Right lobe of liver (tissue), 6 donors: ENCODE data around the gene SMC5. TPM values are rescaled to one million over a fixed set of nuclear protein-coding genes. Genes with fewer than 3 reads are reported as not detected.

Source experiments
- ATAC-seq, 4 donors: fragments of 200-7000 bp; cut with Tn5 transposase; one replicate each; pipeline ENCODE4 v1.9.1; 2020; ENCODE audit warnings: mild to moderate bottlenecking in 4 of 4, moderate library complexity in 4 of 4
- DNase-seq, 3 donors: peaks; one replicate each; pipeline ENCODE4 v3.0.0-alpha.2; 2020
- H3K27ac ChIP-seq, 3 donors: fragments of 200-600 bp; one replicate each; pipeline ENCODE4 v1.8.0; 2022
- H3K27me3 ChIP-seq, 2 donors: fragments of 200-600 bp; one replicate each; pipeline ENCODE4 v1.8.0; 2022
- H3K36me3 ChIP-seq, 4 donors: fragments of 200-600 bp; sonication (generic) in 1 of 4; one replicate each; pipeline versions ENCODE4 v1.5.1 to v1.8.0; 2017 to 2022; ENCODE audit warnings: control low read depth in 1 of 4
- H3K4me1 ChIP-seq, 4 donors: fragments of 200-600 bp; sonication (generic) in 1 of 4; one replicate each; pipeline versions ENCODE4 v1.5.1 to v1.8.0; 2017 to 2022; ENCODE audit warnings: control low read depth in 1 of 4
- H3K4me3 ChIP-seq, 3 donors: fragments of 200-600 bp; one replicate each; pipeline ENCODE4 v1.8.0; 2022
- H3K9me3 ChIP-seq, 4 donors: fragments of 200-600 bp; sonication (generic) in 1 of 4; one replicate each; pipeline versions ENCODE4 v1.5.1 to v1.8.0; 2017 to 2022; ENCODE audit warnings: control low read depth in 1 of 4
- CTCF ChIP-seq, 4 donors: fragments of 200-600 bp in 3 of 4; fragments of 450-650 bp in 1 of 4; IDR thresholded peaks; one replicate each; pipeline versions ENCODE4 v1.5.1 to v1.8.0; 2016 to 2022; ENCODE audit warnings: antibody characterized with exemption in 4 of 4, mild to moderate bottlenecking in 2 of 4
- POLR2A ChIP-seq: fragments of 450-650 bp; IDR thresholded peaks from one replicate; pipeline ENCODE4 v1.6.1; 2017; ENCODE audit warnings: antibody characterized with exemption, mild to moderate bottlenecking
- WGBS: methylation state at CpG from one replicate; pipeline ENCODE4 v1.1.6; 2018; ENCODE audit warnings: low coverage, low lambda C conversion rate; ENCODE audit not compliant: insufficient coverage; ENCODE audit errors: missing lambda C conversion rate; 5-methylcytosine and 5-hydroxymethylcytosine counted together
- intact Hi-C, 2 donors: fragments of 100-400 bp; cut with DNase I; formaldehyde crosslinking; loops; one replicate each; pipeline versions ENCODE4 v1.11.2 to v1.14.1; 2022
- long read RNA-seq: library from polyadenylated mRNA; unstranded; transcript quantifications from one replicate; pipeline ENCODE4 v2.0.0, GENCODE V29; 2019
- total RNA-seq, 6 experiments: library from RNA; depleted of rRNA in 2 of 6; stranded (reverse); fragments of >200 nt in 2 of 6; fragmentation: NEBNext Ultra II Directional in 3 of 6; extraction: Animal tissue kit (Norgen Biotek cat#: 25700) in 3 of 6; gene quantifications; one replicate each; pipeline versions ENCODE4 v1.1.0 to v1.2.4, GENCODE V29; 2016 to 2023
- donor health status: DM: no; HTN: yes; CAD: no.
- donor health status: DM: no; HTN: no; CAD: no.
- donor health status: DM: no; HTN: no; CAD: no.
- donor health status: DM: no; HTN: yes; CAD: no.
- donor health status: DM: no; HTN: yes; CAD: no.

SMC5 gene
- total RNA-seq = 10 to 100 TPM; 10.6 to 13.9 (median 13.0) TPM
- long read RNA-seq, partial matches to known transcripts = 10 of 12 reads
- long read RNA-seq, other reads (novel, unspliced or antisense) = 2 of 12 reads

DNA sequence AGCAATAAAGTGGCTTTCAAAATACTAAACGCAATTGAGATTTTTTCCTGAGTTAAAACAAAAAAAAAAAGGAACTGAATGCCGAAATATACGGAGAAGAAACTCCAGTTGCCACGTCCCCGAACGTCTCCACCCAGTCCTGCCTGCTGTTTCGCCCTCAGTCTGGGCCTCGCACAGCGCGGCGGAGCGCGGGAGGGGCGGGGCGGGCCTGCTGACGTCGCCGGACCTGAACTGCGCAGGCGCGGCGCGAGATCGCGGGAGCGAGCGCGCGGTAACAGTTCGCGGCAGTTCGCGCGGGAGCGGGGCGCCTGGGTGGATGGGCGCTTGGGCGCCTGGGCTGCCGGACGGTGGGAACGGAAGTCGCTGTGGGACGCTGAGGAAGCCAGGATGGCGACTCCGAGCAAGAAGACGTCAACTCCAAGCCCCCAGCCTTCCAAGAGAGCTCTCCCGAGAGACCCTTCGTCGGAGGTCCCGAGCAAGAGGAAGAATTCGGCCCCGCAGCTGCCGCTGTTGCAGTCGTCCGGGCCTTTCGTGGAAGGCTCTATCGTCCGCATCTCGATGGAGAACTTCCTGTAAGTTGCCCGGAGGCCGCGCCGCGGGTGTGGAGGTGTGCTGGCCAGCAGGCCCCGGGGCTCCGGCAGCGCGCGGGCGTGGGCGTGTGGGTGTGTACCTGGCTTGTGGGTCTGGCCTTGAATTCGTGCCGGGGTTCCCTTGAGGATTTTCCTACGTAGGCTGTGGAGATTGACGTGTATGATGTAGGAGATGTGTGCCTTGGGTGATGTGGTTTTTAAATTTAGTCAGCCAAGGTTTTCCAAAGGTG is at the start of gene SMC5:
Gene SMC5 (plus strand): TSS at position 287 of the 820 bp plus-strand sequence. CDS start 101 bp downstream, at position 388.
- Histone ChIP-seq H3K36me3 (peaks cover 0 to 3% (median 0%) of the 10 kb centered on the region in 4 donors), H3K4me3 (peak within 1 kb of the TSS; percentile 70 to 93 (median 79)), H3K27ac (peak within 1 kb of the TSS; percentile 85 to 97 (median 97)), H3K4me1 (peaks cover 0 to 37% (median 9%) of the 10 kb centered on the region in 4 donors), H3K27me3 (no peaks in the 10 kb centered on the region), H3K9me3 (no peaks in the 10 kb centered on the region)
- ATAC-seq = peak; percentile 89 to 96 (median 90)
- TF ChIP-seq CTCF (IDR thresholded peaks at IDR 0.05) (no peak), POLR2A (peak; percentile 95)
- DNase-seq = peak; percentile 91 to 94 (median 92)
- WGBS = 0% methylated on average over 30 of the region's 75 CpGs
- intact Hi-C loops = no loop called here

DNA sequence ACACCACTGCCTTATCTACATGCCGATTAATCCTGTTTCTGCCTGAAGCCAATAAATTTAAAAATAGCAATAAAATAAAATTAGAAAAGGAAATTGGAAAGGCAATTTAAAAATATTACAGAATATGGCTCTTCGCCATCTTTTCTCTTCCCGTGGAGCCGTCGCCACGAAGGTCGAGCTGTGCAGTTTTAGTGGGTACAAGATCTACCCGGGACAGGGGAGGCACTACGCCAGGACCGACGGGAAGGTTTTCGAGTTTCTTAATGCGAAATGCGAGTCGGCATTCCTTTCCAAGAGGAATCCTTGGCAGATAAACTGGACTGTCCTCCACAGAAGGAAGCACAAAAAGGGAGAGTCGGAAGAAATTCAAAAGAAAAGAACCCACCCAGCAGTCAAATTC is 41.7 kb upstream of the SMC5 start:
- no peak for DNase-seq
- Histone ChIP-seq H3K27ac (no peak overlapping the region), H3K27me3 (no peaks in the 10 kb centered on the region), H3K36me3 (no peaks in the 10 kb centered on the region), H3K4me1 (no peaks in the 10 kb centered on the region), H3K9me3 (no peaks in the 10 kb centered on the region), H3K4me3 (no peak overlapping the region)
- no peak for ATAC-seq
- intact Hi-C loops = no loop called here
- 86% methylated on average over 11 of the region's 16 CpGs for WGBS
- no peak for TF ChIP-seq POLR2A
- no peak for TF ChIP-seq CTCF (IDR thresholded peaks at IDR 0.05)

DNA sequence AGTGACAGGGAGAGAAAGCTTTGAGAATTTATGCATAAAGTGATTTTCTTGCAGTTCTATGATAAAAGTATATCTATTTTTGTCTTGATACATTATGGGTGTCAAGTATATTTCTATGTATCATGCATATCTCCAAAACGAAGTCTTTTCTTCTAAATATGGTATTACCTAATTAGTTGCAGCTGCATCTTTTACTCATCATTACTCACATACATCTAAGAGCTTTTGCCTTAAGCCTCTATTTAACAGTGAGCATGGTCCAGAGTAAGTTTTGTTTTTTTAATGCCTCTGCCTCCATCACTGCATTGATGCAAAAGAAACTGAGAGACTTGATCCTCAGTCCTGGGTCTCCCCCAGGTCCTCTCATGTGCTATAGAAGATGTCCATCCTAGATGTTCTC is 40.0 kb upstream of the SMC5 start:
- H3K27me3 ChIP-seq = no peaks in the 10 kb centered on the region
- 0% methylated on average over 1 of the region's 1 CpG for WGBS
- ATAC-seq = no peak
- TF ChIP-seq POLR2A (no peak), CTCF (IDR thresholded peaks at IDR 0.05) (no peak)
- no peaks in the 10 kb centered on the region for H3K36me3 ChIP-seq
- no peak for DNase-seq
- H3K4me3 ChIP-seq = no peak overlapping the region
- no peaks in the 10 kb centered on the region for H3K4me1 ChIP-seq
- intact Hi-C loops = no loop called here
- H3K9me3 ChIP-seq = no peaks in the 10 kb centered on the region
- H3K27ac ChIP-seq = no peak overlapping the region

DNA sequence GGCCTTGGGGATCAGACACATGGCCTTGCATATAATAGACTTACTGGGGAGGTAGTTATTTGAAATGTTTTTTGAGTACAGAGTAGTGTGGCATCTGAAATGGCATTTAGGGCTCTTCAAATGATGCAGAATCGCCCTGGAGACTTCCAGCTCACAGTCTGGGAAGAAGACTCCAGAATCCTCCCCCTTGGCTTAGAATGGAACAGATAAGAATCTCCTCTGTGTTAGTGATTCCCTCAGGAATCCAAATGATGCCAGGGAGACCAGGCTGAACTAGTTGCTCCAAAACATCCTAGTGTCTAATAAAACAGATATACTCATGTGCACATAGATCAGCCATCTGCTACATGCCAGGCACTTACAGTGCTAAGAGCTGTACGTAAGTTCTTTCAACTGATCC is 38.6 kb upstream of the SMC5 start:
- ATAC-seq (no peak), DNase-seq (no peak)
- no peaks in the 10 kb centered on the region for H3K4me1 ChIP-seq
- no peaks in the 10 kb centered on the region for H3K27me3 ChIP-seq
- no peak overlapping the region for H3K27ac ChIP-seq
- intact Hi-C loops = no loop called here
- 89% methylated on average over 1 of the region's 2 CpGs for WGBS
- H3K36me3 ChIP-seq = no peaks in the 10 kb centered on the region
- H3K9me3 ChIP-seq = no peaks in the 10 kb centered on the region
- TF ChIP-seq POLR2A (no peak), CTCF (IDR thresholded peaks at IDR 0.05) (no peak)
- H3K4me3 ChIP-seq = no peak overlapping the region
